ENCODE results near the gene ARHGAP5. TPM values are rescaled to one million over a fixed set of nuclear protein-coding genes. Genes with fewer than 3 reads are reported as not detected.

ARHGAP5 gene
- total RNA-seq, 1 experiment from 2014 or later = 7.9 TPM

Other genes starting within 250 kb of the ARHGAP5 start
- gene RNU6-7, start 124.7 kb downstream of the ARHGAP5 start, total RNA-seq (2014; rRNA removed; shearing (Covaris generic); ENCODE audit: low replicate concordance) = not detected in 2 replicates
- gene RNU6-8, start 126.0 kb downstream of the ARHGAP5 start, total RNA-seq (2014; rRNA removed; shearing (Covaris generic); ENCODE audit: low replicate concordance) = not detected in 2 replicates

Data from MG63 (cell line).